ENCODE data around the gene CNOT3. TPM values are rescaled to one million over a fixed set of nuclear protein-coding genes. Genes with fewer than 3 reads are reported as not detected.
"Not testable (repeated sequence)": the region's sequence is repeated elsewhere in the genome, so short reads cannot be mapped to it uniquely, and the experiment has no call there.

Gene CNOT3
- total RNA-seq, 1 experiment from 2014 or later, result 76.7 TPM

GRCh38 chr19:54180691-54181091 lies 43.1 kb downstream of the CNOT3 start:
- Histone ChIP-seq H3K27me3 (ENCODE audit: insufficient read depth, low read length) (no peaks in the 10 kb centered on the region), H3K36me3 (ENCODE audit: control insufficient read depth in 1 of 2, insufficient read depth in 2 of 2, low read length in 2 of 2) (peaks cover 13 to 25% of the 10 kb centered on the region in 2 experiments; a peak in 3 of 4 replicates), H3K4me1 (ENCODE audit: control insufficient read depth in 1 of 2, insufficient read depth in 2 of 2, low read length in 2 of 2) (peaks cover 0 to 6% of the 10 kb centered on the region in 2 experiments; a peak in 1 of 4 replicates), H3K27ac (ENCODE audit: low read depth, low read length) (no peak overlapping the region), H2AFZ (ENCODE audit: low read depth, low read length, poor library complexity, severe bottlenecking) (no peak overlapping the region), H3K4me3 (replicated peaks in 1 of 2; ENCODE audit: low read depth in 1 of 2, low read length in 2 of 2) (no peak overlapping the region), H4K20me1 (ENCODE audit: insufficient read depth) (no peaks in the 10 kb centered on the region), H3K79me2 (ENCODE audit: insufficient read depth, low read length) (no peaks in the 10 kb centered on the region), H3K9me3 (ENCODE audit: control insufficient read depth in 1 of 2, insufficient read depth in 1 of 2, low read depth in 1 of 2, low read length in 2 of 2) (no peaks in the 10 kb centered on the region), H3K4me2 (ENCODE audit: low read length) (no peak overlapping the region), H3K9ac (ENCODE audit: low read length) (no peak overlapping the region), H3K9me2 (ENCODE audit: insufficient read depth) (no peaks in the 10 kb centered on the region)
- DNase-seq (ENCODE audit: low read depth, low spot score) (no peak), ATAC-seq (no peak)
- TF ChIP-seq TCF7L2 (IDR thresholded peaks at IDR 0.05; ENCODE audit: borderline replicate concordance, extremely low read depth, insufficient read depth, insufficient read length), result no peak
- TF ChIP-seq ELF1 (IDR thresholded peaks at IDR 0.05; ENCODE audit: borderline replicate concordance, low read depth), result no peak
- no peak for TF ChIP-seq CEBPB (IDR thresholded peaks at IDR 0.05; ENCODE audit: low read depth)
- TF ChIP-seq, protein P1, sequence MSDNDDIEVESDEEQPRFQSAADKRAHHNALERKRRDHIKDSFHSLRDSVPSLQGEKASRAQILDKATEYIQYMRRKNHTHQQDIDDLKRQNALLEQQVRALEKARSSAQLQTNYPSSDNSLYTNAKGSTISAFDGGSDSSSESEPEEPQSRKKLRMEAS (IDR thresholded peaks at IDR 0.05), result no peak
- no peak for TF ChIP-seq EZH2phosphoT487 (IDR thresholded peaks at IDR 0.05; ENCODE audit: borderline replicate concordance)
- TF ChIP-seq YY1 (IDR thresholded peaks at IDR 0.05; ENCODE audit: extremely low read depth, insufficient replicate concordance, low read depth, low read length), result no peak
- no peak for TF ChIP-seq FOSL1 (IDR thresholded peaks at IDR 0.05; ENCODE audit: low read depth)
- TF ChIP-seq SIN3A (IDR thresholded peaks at IDR 0.05; ENCODE audit: low read depth), result no peak
- TF ChIP-seq SP1 (IDR thresholded peaks at IDR 0.05; ENCODE audit: low read depth), result no peak
- intact Hi-C loops (cut with micrococcal nuclease), result no loop called here
- no TSS peak for BruUV-seq (replicated peaks)
- ChIA-PET RAD21 (ENCODE audit: low non-redundant PET in 1 of 2, low total read pairs in 2 of 2, uncharacterized antibody in 2 of 2, unreplicated experiment in 2 of 2) (no interaction called here), CTCF (no interaction called here), POLR2A (no interaction called here)

DNA sequence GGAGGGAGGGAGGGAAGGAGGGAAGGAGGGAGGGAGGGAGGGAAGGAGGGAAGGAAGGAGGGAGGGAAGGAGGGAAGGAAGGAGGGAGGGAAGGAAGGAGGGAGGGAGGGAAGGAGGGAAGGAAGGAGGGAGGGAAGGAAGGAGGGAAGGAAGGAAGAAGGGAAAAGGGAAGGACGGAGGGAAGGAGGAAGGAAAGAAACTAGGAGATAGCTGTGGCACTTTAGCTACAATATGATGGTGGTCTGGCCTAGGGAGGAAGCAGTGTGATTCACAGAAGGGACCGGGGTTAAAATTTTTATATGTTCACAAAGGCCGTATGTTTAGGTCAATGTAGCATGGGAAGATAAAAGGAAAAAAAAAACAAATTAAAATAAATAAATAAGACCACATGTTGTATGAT lies 44.3 kb downstream of the CNOT3 start:
- not testable (repeated sequence) for BruUV-seq (replicated peaks)

More for the DNA sequence above, 44.3 kb downstream of the CNOT3 start:
- intact Hi-C loops (cut with micrococcal nuclease); H2AFZ ChIP-seq (ENCODE audit: low read depth, low read length, poor library complexity, severe bottlenecking); CTCF ChIA-PET; H3K27ac ChIP-seq (ENCODE audit: low read depth, low read length); ATAC-seq; H3K9me3 ChIP-seq (ENCODE audit: control insufficient read depth in 1 of 2, insufficient read depth in 1 of 2, low read depth in 1 of 2, low read length in 2 of 2); H3K79me2 ChIP-seq (ENCODE audit: insufficient read depth, low read length); H3K27me3 ChIP-seq (ENCODE audit: insufficient read depth, low read length); RAD21 ChIA-PET (ENCODE audit: low non-redundant PET in 1 of 2, low total read pairs in 2 of 2, uncharacterized antibody in 2 of 2, unreplicated experiment in 2 of 2); POLR2A ChIA-PET; H3K4me3 ChIP-seq (replicated peaks in 1 of 2; ENCODE audit: low read depth in 1 of 2, low read length in 2 of 2); H4K20me1 ChIP-seq (ENCODE audit: insufficient read depth); H3K4me2 ChIP-seq (ENCODE audit: low read length); DNase-seq (ENCODE audit: low read depth, low spot score); H3K9me2 ChIP-seq (ENCODE audit: insufficient read depth); H3K4me1 ChIP-seq (ENCODE audit: control insufficient read depth in 1 of 2, insufficient read depth in 2 of 2, low read length in 2 of 2); H3K9ac ChIP-seq (ENCODE audit: low read length): not testable (repeated sequence)
- peaks cover 9 to 31% of the 10 kb centered on the region in 2 experiments for H3K36me3 ChIP-seq (ENCODE audit: control insufficient read depth in 1 of 2, insufficient read depth in 2 of 2, low read length in 2 of 2)
